KOPT-K1 (cell line): ENCODE results near the gene CD160.
"Not testable (repeated sequence)": the region's sequence is repeated elsewhere in the genome, so short reads cannot be mapped to it uniquely, and the experiment has no call there.

Source experiments
- H3K27ac ChIP-seq: fragments of 200-600 bp; sonication (generic); 2 replicates; pipeline ENCODE4 v1.5.1; 2016; ENCODE audit warnings: antibody characterized with exemption, mild to moderate bottlenecking, low read depth, low read length; ENCODE audit not compliant: poor library complexity, severe bottlenecking
- H3K36me3 ChIP-seq: fragments of 200-600 bp; sonication (generic); 2 replicates; pipeline ENCODE4 v1.5.1; 2017; ENCODE audit warnings: antibody characterized with exemption, mild to moderate bottlenecking, low read length, moderate library complexity; ENCODE audit not compliant: insufficient read depth
- H3K9me3 ChIP-seq: fragments of 200-600 bp; sonication (generic); 2 replicates; pipeline ENCODE4 v1.5.1; 2017; ENCODE audit warnings: antibody characterized with exemption, low read length, mild to moderate bottlenecking; ENCODE audit not compliant: insufficient read depth, poor library complexity, severe bottlenecking

The CD160 gene

GRCh38 chr1:145726193-145726592 lies 6.9 kb downstream of the CD160 start:
- not testable (repeated sequence) for H3K9me3 ChIP-seq, H3K27ac ChIP-seq, H3K36me3 ChIP-seq

- Histone ChIP-seq H3K36me3 (no peaks in the 10 kb centered on the region), H3K9me3 (no peaks in the 10 kb centered on the region), H3K27ac (no peak overlapping the region)
Measured at GRCh38 chr1:145729196-145729595, 9.9 kb downstream of the CD160 start.

GRCh38 chr1:145729666-145730436 lies 10.6 kb downstream of the CD160 start:
- Histone ChIP-seq H3K9me3 (no peaks in the 10 kb centered on the region), H3K36me3 (no peaks in the 10 kb centered on the region), H3K27ac (no peak overlapping the region)

- H3K27ac ChIP-seq, result no peak overlapping the region
Measured at GRCh38 chr1:145730467-145730866, 11.2 kb downstream of the CD160 start.

GRCh38 chr1:145730900-145731299 lies 11.6 kb downstream of the CD160 start:
- Histone ChIP-seq H3K36me3 (no peaks in the 10 kb centered on the region), H3K9me3 (no peaks in the 10 kb centered on the region), H3K27ac (no peak overlapping the region)

More at GRCh38 chr1:145730467-145730866, 11.2 kb downstream of the CD160 start:
- Histone ChIP-seq H3K9me3 (no peaks in the 10 kb centered on the region), H3K36me3 (no peaks in the 10 kb centered on the region)

GRCh38 chr1:145736191-145736590 lies 16.9 kb downstream of the CD160 start:
- Histone ChIP-seq H3K27ac (no peak overlapping the region), H3K36me3 (0 out of 2 replicates have a peak, but pooled peaks cover 5% of the 10 kb centered on the region), H3K9me3 (no peaks in the 10 kb centered on the region)

GRCh38 chr1:145740269-145740668 lies 21.0 kb downstream of the CD160 start:
- H3K36me3 ChIP-seq, result peaks cover 40% of the 10 kb centered on the region
- no peak overlapping the region for H3K27ac ChIP-seq
- no peaks in the 10 kb centered on the region for H3K9me3 ChIP-seq

- H3K27ac ChIP-seq, result no peak overlapping the region
- H3K9me3 ChIP-seq, result no peaks in the 10 kb centered on the region
- H3K36me3 ChIP-seq, result peaks cover 88% of the 10 kb centered on the region
Measured at GRCh38 chr1:145747398-145748247, 28.3 kb downstream of the CD160 start.

GRCh38 chr1:145750426-145750825 lies 31.1 kb downstream of the CD160 start:
- Histone ChIP-seq H3K9me3 (no peaks in the 10 kb centered on the region), H3K27ac (no peak overlapping the region), H3K36me3 (peaks cover 81% of the 10 kb centered on the region)

GRCh38 chr1:145751491-145752037 lies 32.3 kb downstream of the CD160 start:
- no peaks in the 10 kb centered on the region for H3K9me3 ChIP-seq
- no peak overlapping the region for H3K27ac ChIP-seq
- peaks cover 80% of the 10 kb centered on the region for H3K36me3 ChIP-seq

- H3K36me3 ChIP-seq, result peaks cover 73% of the 10 kb centered on the region
- peaks cover 25% of the 10 kb centered on the region for H3K9me3 ChIP-seq
- H3K27ac ChIP-seq, result no peak overlapping the region
Measured at GRCh38 chr1:145757420-145757819, 38.1 kb downstream of the CD160 start.

GRCh38 chr1:145758116-145758515 lies 38.8 kb downstream of the CD160 start:
- peaks cover 75% of the 10 kb centered on the region for H3K36me3 ChIP-seq
- H3K9me3 ChIP-seq, result peaks cover 32% of the 10 kb centered on the region
- no peak overlapping the region for H3K27ac ChIP-seq

GRCh38 chr1:145758575-145758974 lies 39.3 kb downstream of the CD160 start:
- no peak overlapping the region for H3K27ac ChIP-seq

GRCh38 chr1:145759721-145760120 lies 40.4 kb downstream of the CD160 start:
- H3K36me3 ChIP-seq, result peaks cover 72% of the 10 kb centered on the region
- H3K27ac ChIP-seq, result no peak overlapping the region
- H3K9me3 ChIP-seq, result peaks cover 39% of the 10 kb centered on the region

More at GRCh38 chr1:145758575-145758974, 39.3 kb downstream of the CD160 start:
- Histone ChIP-seq H3K9me3 (peaks cover 37% of the 10 kb centered on the region), H3K36me3 (peaks cover 75% of the 10 kb centered on the region)

- peaks cover 40% of the 10 kb centered on the region for H3K9me3 ChIP-seq
- H3K27ac ChIP-seq, result not testable (repeated sequence)
- peaks cover 68% of the 10 kb centered on the region for H3K36me3 ChIP-seq
Measured at GRCh38 chr1:145760395-145760949, 41.2 kb downstream of the CD160 start.
